Hematopoietic multipotent progenitor cell treated with erythropoietin and hydrocortisone succinate and interleukin-3 and kit ligand, for 8 days (in vitro differentiated cells): ENCODE measurements around the gene GNG5.
"Not testable (repeated sequence)": the region's sequence is repeated elsewhere in the genome, so short reads cannot be mapped to it uniquely, and the experiment has no call there.

Experiments
- DNase-seq: peaks from one replicate; pipeline ENCODE4 v3.0.0-alpha.2; 2015

Gene GNG5

DNA sequence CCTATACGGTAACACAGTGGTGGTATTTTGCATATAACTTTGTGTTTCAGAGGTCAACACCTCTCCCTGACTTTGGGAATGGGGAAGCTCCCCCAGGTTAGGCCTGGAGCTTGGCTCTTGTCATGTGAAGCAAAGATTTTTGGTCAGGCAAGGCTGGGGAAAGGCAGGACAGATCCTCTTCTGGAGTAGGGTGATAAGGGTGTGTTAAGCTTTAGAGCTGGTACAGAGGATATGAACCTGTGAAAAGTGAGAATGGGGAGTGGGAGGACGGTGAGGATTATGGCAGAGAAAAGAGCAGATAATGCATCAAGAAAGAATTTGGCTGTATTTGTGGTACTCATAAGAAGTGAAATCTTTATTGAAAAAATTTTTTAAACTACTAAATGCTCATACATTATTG lies 25.1 kb downstream of the GNG5 start:
- no peak for DNase-seq

DNA sequence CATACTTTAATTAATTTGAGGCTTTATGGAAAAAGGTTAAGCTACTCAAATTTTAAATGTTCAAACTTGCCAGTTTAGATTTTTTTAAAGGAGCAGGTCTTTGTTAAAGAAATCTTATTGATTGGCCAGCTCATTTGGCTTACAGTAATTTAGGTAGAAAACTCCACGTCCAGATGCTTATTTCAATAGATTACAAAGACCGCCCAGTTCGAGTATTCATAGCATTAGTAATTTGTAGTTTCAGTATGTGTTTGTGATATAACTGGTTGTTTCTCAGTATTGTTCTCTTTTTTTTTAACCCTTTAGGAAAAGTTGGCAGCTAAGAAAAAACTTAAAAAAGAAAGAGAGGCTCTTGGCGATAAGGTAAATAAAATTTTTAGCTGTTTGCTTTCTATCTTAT lies 25.7 kb downstream of the GNG5 start:
- no peak for DNase-seq

DNA sequence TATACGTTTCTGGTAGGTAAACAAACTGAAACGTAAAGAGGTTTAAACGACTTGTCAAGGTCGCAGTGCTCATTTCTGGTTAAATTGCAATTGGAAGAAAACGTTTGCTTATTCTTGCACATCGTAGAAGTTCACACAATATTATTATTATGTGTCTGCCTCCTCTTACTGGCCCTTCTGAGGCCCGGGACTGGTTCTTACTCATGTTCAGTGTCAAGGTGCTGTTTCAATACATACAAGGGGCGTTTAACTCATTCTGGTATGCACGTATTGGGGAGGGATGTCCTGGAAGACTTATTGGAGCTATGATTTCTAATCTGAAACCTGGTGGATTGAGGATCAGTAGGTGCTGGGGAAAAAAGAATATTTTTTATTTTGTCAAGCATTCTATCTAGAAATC lies 26.4 kb downstream of the GNG5 start:
- peak; percentile 23 for DNase-seq

DNA sequence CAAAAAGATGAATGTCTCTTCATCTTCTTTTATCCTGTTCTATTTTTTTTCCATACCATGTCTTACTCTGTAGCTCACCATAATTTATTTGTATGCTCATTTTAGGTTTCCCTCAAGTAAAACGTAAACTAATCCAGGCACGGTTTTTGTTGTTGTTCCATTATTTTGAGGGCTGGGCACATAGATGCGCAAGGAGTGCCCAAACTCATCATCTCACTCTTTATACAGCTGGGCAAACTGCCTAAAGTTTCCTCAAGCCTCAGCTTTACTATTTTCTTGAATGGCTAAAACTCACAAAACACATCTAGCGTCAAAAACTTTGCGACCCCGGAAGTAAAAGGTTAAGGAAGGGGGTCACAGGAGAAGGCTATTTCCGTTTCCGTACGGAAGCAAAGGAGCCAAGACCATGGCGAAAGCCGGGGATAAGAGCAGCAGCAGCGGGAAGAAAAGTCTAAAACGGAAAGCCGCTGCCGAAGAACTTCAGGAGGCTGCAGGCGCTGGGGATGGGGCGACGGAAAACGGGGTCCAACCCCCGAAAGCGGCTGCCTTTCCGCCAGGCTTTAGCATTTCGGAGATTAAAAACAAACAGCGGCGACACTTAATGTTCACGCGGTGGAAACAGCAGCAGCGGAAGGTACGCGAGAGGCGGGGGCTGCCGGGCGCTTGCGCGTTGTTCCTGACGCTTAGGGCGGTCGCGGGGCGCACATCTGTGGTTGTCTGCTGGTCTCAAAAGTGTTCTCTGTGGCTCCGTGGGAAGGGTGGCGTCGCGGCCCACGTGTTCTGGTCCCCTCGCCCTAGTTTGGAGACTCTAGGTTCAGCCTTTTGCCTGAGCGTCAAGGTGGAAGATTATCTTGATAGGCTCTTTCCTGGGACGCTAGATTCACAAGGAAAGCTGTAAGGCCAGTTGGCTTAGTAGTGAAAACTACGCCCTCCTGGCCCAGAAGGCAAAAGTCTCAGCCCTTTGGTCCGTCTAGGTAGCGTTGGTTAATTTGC lies 27.2 kb downstream of the GNG5 start, which contains the start of gene RPF1:
Gene RPF1, plus strand, starts transcription at position 391 of the 993 bp plus-strand sequence. Its CDS starts 16 bp downstream, at position 407.
- DNase-seq, result peak; percentile 93

DNA sequence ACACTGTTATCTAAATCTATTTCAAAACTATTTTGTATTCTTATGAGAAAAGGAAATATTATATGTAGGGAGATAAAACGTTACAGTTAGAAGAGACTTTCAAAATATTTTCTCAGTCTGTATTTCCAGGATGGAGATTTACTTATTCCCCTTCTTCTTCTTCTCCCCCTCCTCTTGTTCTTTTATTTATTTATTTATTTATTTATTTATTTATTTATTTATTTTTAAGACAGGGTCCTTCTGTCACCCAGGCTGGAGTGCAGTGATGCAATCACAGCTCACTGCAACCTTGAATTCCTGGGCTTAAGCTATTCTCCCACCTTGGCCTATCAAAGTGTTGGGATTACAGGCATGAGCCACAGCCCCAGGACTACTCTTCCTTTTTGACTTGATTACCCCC lies 30.2 kb downstream of the GNG5 start:
- DNase-seq, result no peak

DNA sequence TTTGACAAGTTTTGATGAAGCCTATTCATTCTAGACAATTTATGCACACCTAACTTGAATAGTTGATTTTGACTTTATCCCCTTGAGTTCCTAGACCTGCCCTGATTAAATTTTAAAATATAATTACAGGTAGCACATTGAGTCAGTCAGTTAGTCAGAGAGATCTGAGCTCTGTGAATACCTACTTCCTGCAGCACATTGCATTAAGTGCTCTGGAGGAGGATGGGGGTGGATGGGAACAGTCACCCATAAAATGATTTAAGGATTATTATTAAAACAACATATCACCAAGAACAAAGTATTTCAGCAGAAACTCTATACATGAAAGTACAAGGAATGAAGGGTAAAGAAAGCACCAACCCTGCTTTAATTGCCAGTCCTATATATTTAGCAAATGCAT lies 39.1 kb downstream of the GNG5 start:
- DNase-seq, result no peak

DNA sequence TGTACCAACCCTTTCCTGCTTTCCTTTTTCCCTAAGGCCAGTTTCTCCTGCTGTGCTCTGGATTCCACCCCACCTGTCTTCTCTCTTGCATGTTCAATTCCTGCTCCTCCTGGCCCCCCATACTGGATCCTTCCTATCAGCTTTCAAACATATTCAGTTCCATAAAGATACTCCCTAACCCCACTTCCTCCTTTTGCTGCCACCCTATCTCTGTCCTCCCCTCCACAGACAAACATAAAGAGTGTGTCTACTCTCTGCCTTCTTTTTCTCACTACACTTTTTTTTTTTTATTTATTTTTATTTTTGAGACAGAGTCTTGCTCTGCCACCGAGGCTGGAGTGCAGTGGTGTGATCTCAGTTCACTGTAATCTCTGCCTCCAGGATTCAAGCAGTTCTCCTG lies 44.3 kb downstream of the GNG5 start:
- no peak for DNase-seq

DNA sequence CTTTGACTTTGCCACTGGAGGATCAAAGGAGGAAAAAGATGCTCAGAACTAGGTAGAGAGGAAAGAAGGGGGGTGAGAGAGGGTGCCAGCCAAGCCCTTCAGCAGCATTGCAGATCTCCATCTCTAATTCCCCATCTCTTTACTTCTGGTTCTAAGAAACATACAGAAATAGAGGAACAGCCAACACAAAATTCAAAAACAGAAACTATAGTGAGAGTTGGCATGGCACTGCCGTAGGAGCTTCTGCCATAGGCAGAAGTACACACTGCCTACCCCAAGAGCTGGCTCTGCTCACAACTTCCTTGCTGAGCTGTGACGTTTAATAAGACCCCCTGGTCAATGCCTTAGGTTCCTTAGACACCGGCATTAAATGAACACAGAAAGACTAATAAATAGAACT lies 53.9 kb downstream of the GNG5 start:
- no peak for DNase-seq

DNA sequence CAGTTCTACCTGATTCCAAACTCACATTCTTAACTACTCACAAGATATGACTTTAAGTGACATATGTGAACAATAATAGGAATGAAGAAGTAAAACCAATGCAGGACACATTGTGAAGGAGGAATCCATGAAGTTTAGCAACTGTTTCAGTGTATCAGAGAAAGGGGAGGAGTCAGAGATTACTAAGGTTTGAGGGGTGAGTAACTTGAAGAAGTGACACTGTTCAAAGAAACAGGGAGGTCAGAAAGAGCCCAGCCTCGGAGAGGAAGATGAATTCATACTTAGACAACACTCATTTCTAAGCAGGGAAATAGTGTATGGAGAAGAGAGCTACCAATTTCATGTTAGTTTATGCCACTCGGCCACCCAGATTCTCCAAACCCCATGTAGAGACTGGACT lies 55.5 kb downstream of the GNG5 start:
- DNase-seq, result no peak

DNA sequence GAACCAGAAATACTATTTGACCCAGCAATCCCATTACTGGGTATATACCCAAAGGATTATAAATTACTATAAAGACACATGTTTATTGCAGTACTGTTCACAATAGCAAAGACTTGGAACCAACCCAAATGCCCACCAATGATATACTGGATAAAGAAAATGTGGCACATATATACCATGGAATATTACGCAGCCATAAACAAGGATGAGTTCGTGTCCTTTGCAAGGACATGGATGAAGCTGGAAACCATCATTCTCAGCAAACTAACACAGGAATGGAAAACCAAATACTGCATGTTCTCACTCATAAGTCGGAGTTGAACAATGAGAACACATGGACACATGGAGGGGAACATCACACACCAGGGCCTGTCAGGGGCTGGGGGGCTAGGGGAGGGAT lies 57.7 kb downstream of the GNG5 start:
- not testable (repeated sequence) for DNase-seq
